Measurements from ENCODE around the gene IL4R.
A peak's percentile ranks its signal among the peaks of the same experiment; 100 is the strongest.
"Not testable (repeated sequence)": the region's sequence is repeated elsewhere in the genome, so short reads cannot be mapped to it uniquely, and the experiment has no call there.

Gene IL4R

DNA sequence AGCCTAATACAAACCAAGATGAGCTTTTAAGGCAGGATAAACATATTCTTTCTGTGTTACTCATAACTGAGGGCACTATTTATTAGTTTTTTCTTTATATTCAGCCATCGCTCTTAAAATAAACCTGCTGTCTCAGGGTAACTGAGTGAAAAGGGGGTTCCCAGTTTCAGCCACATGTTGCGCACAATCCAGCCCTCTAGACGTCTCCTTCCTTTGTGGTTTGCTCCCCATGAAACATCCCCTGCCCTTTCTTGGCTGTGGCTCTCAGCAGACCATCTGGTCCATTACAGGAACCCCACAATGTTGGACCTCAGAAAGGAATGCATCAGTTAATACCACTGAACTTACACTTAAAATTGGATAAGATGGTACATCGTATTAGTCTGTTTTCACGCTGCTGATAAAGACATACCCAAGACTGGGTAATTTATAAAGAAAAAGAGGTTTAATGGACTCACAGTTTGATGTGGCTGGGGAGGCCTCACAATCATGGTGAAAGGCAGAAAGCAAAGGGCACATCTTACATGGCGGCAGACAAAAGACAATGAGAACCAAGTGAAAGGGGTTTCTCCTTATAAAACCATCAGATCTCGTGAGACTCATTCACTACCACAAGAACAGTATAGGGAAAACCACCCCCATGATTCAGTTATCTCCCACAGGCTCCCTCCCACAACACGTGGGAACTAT lies 75.6 kb downstream of the IL4R start:
- Mint-ChIP-seq H3K27me3 (no peaks in the 10 kb centered on the region), H3K4me1 (peaks cover 28% of the 10 kb centered on the region), H3K9me3 (peaks cover 14% of the 10 kb centered on the region), H3K27ac (ENCODE audit: low read depth) (no peak overlapping the region), H3K36me3 (ENCODE audit: insufficient read depth) (peaks cover 2% of the 10 kb centered on the region), H3K4me3 (no peak overlapping the region)
- DNase-seq (ENCODE audit: low spot score in 2 of 2): no peak
- ATAC-seq (replicated peaks; ENCODE audit: extremely low read depth, poor library complexity, severe bottlenecking): no peak

GRCh38 chr16:27390151-27390550 lies 76.4 kb downstream of the IL4R start:
- Mint-ChIP-seq H3K4me1 (peaks cover 29% of the 10 kb centered on the region), H3K27me3 (no peaks in the 10 kb centered on the region), H3K9me3 (peaks cover 16% of the 10 kb centered on the region), H3K27ac (ENCODE audit: low read depth) (no peak overlapping the region), H3K4me3 (no peak overlapping the region), H3K36me3 (ENCODE audit: insufficient read depth) (peaks cover 2% of the 10 kb centered on the region)
- DNase-seq (ENCODE audit: low spot score in 2 of 2) (no peak), ATAC-seq (replicated peaks; ENCODE audit: extremely low read depth, poor library complexity, severe bottlenecking) (no peak)

DNA sequence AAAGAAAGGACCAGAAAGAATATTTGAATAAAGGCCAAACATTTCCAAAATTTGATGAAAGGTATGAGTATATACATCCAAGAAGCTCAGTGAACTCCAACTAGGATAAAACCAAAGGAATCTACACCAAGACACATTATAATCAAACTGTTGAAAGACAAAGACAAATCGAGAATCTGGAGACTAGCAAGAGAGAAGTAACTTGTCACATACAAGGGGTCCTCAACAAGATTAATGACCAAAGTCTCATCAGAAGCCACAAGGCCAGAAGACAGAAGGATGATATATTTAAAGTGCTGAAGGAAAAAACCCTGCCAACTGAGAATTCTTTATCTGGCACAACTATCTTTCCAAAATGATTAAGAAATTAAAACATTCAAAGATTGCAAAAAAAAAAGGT lies 78.9 kb downstream of the IL4R start:
- peaks cover 29% of the 10 kb centered on the region for H3K4me1 Mint-ChIP-seq
- peaks cover 2% of the 10 kb centered on the region for H3K36me3 Mint-ChIP-seq (ENCODE audit: insufficient read depth)
- no peak for DNase-seq (ENCODE audit: low spot score in 2 of 2)
- peak overlapping the region; percentile 61 for H3K27ac Mint-ChIP-seq (ENCODE audit: low read depth)
- no peak overlapping the region for H3K4me3 Mint-ChIP-seq
- no peak for ATAC-seq (replicated peaks; ENCODE audit: extremely low read depth, poor library complexity, severe bottlenecking)
- H3K9me3 Mint-ChIP-seq: peaks cover 16% of the 10 kb centered on the region
- no peaks in the 10 kb centered on the region for H3K27me3 Mint-ChIP-seq

GRCh38 chr16:27394516-27394915 lies 80.7 kb downstream of the IL4R start:
- ATAC-seq (replicated peaks; ENCODE audit: extremely low read depth, poor library complexity, severe bottlenecking) (no peak), DNase-seq (ENCODE audit: low spot score in 2 of 2) (no peak)
- Mint-ChIP-seq H3K36me3 (ENCODE audit: insufficient read depth) (peaks cover 5% of the 10 kb centered on the region), H3K27ac (ENCODE audit: low read depth) (no peak overlapping the region), H3K4me1 (peaks cover 35% of the 10 kb centered on the region), H3K4me3 (no peak overlapping the region), H3K27me3 (no peaks in the 10 kb centered on the region), H3K9me3 (peaks cover 14% of the 10 kb centered on the region)

- not testable (repeated sequence) for ATAC-seq (replicated peaks; ENCODE audit: extremely low read depth, poor library complexity, severe bottlenecking); H3K27me3 Mint-ChIP-seq; H3K4me3 Mint-ChIP-seq; H3K9me3 Mint-ChIP-seq; DNase-seq (ENCODE audit: low spot score in 2 of 2); H3K27ac Mint-ChIP-seq (ENCODE audit: low read depth)
- Mint-ChIP-seq H3K4me1 (peaks cover 59% of the 10 kb centered on the region), H3K36me3 (ENCODE audit: insufficient read depth) (peaks cover 20% of the 10 kb centered on the region)
Observed at GRCh38 chr16:27398341-27398893, 84.6 kb downstream of the IL4R start.

- Mint-ChIP-seq H3K4me3 (no peak overlapping the region), H3K4me1 (peaks cover 62% of the 10 kb centered on the region), H3K27ac (ENCODE audit: low read depth) (no peak overlapping the region), H3K27me3 (no peaks in the 10 kb centered on the region), H3K9me3 (peaks cover 6% of the 10 kb centered on the region), H3K36me3 (ENCODE audit: insufficient read depth) (peaks cover 26% of the 10 kb centered on the region)
- DNase-seq (ENCODE audit: low spot score in 2 of 2) (no peak), ATAC-seq (replicated peaks; ENCODE audit: extremely low read depth, poor library complexity, severe bottlenecking) (no peak)
Observed at GRCh38 chr16:27398894-27399853, 85.4 kb downstream of the IL4R start.

DNA sequence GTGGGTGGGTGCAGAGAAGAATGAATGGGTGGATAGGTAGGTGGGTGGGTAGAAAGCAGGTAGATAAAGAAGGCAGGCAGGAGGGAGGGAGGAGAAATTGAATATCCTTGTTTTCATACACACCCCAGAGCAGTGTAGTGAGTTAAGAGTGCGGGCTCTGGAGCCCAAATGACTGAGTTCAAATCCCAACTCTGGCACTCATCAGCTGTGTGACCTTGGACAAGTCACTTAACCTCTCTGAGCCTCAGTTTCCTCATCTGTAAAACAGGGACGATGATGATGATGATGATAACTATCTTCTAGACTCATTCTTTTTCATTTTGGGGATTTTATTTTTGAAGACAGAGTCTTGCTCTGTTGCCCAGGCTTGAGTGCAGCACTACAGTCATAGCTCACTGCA lies 86.2 kb downstream of the IL4R start:
- Mint-ChIP-seq H3K4me1 (peaks cover 65% of the 10 kb centered on the region), H3K27me3 (no peaks in the 10 kb centered on the region), H3K4me3 (no peak overlapping the region), H3K27ac (ENCODE audit: low read depth) (peak overlapping the region; percentile 41), H3K36me3 (ENCODE audit: insufficient read depth) (peaks cover 31% of the 10 kb centered on the region), H3K9me3 (no peaks in the 10 kb centered on the region)
- no peak for DNase-seq (ENCODE audit: low spot score in 2 of 2)
- ATAC-seq (replicated peaks; ENCODE audit: extremely low read depth, poor library complexity, severe bottlenecking): no peak

GRCh38 chr16:27400751-27401620 lies 87.2 kb downstream of the IL4R start:
- DNase-seq (ENCODE audit: low spot score in 2 of 2): no peak
- no peak for ATAC-seq (replicated peaks; ENCODE audit: extremely low read depth, poor library complexity, severe bottlenecking)
- H3K4me1 Mint-ChIP-seq: peaks cover 70% of the 10 kb centered on the region

GRCh38 chr16:27401768-27402568 lies 88.2 kb downstream of the IL4R start, which contains the start of gene IL21R:
Gene IL21R (plus strand): TSS chr16:27402174. CDS start chr16:27430072, 27,898 bp downstream.
- Mint-ChIP-seq H3K27me3 (no peaks in the 10 kb centered on the region), H3K36me3 (ENCODE audit: insufficient read depth) (peaks cover 44% of the 10 kb centered on the region), H3K9me3 (no peaks in the 10 kb centered on the region), H3K4me3 (peak within 1 kb of the TSS; percentile 98), H3K4me1 (peaks cover 80% of the 10 kb centered on the region), H3K27ac (ENCODE audit: low read depth) (peak within 1 kb of the TSS; percentile 100)
- DNase-seq (ENCODE audit: low spot score in 2 of 2): peak; percentile 76 to 93
- peak; percentile 87 for ATAC-seq (replicated peaks; ENCODE audit: extremely low read depth, poor library complexity, severe bottlenecking)

More at GRCh38 chr16:27400751-27401620, 87.2 kb downstream of the IL4R start:
- Mint-ChIP-seq H3K36me3 (ENCODE audit: insufficient read depth) (peaks cover 36% of the 10 kb centered on the region), H3K27ac (ENCODE audit: low read depth) (peak overlapping the region; percentile 100), H3K4me3 (peak overlapping the region; percentile 98), H3K27me3 (no peaks in the 10 kb centered on the region), H3K9me3 (no peaks in the 10 kb centered on the region)

DNA sequence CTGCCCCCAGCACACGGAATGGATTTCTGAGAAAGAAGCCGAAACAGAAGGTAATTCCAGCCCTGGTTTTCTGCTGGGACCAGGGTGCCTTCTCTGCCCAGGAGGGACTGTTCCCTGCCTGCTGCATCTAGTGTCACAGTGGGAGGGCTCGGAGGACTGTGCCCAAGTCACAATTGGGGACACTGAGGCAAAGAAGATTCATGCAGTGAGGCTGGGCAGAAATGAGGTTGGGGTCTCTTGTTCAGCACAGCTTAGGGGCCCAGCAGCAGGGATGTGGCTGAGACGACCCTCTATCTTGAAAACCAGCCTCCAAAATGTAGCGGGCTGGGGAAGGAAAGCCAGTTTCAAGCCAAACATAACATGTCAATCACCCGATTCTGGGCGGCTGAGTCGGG lies 88.8 kb downstream of the IL4R start:
- Mint-ChIP-seq H3K27me3 (no peaks in the 10 kb centered on the region), H3K36me3 (ENCODE audit: insufficient read depth) (peaks cover 46% of the 10 kb centered on the region), H3K4me1 (peaks cover 86% of the 10 kb centered on the region), H3K4me3 (peak overlapping the region; percentile 98), H3K27ac (ENCODE audit: low read depth) (peak overlapping the region; percentile 100), H3K9me3 (no peaks in the 10 kb centered on the region)
- DNase-seq (ENCODE audit: low spot score in 2 of 2) (no peak), ATAC-seq (replicated peaks; ENCODE audit: extremely low read depth, poor library complexity, severe bottlenecking) (no peak)

DNA sequence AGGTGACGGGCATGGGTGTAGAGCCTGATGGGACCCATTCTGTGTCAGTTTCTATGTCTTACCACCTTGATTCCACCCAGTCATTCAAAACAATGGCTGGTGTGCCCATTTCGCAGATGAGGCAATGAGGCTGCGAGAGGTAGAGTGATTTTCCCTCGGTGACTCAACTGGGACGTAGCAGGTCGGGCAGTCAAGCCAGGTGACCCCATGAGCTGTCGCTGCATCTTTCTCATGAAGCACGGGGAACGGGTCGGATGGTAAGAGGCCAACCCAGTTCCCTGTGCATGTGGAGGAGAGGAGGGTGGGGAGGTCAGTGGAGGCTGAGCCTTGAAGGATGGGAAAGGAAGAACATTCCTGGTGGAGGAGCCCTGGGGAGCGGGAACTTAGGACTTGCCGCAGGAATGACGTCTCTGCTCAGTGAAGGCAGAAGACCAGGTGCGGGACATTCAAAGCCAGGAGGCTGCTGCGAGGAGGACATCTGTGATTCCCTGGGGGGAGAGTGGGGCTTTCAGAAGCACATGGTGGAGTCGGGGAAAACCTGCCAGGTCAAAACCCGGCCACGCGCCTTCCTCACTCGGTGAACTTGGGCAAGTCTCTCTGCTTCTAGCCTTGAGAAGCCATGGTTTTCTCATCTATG lies 89.3 kb downstream of the IL4R start:
- DNase-seq (ENCODE audit: low spot score in 2 of 2): no peak
- ATAC-seq (replicated peaks; ENCODE audit: extremely low read depth, poor library complexity, severe bottlenecking): no peak
- Mint-ChIP-seq H3K4me1 (peaks cover 91% of the 10 kb centered on the region), H3K36me3 (ENCODE audit: insufficient read depth) (peaks cover 50% of the 10 kb centered on the region), H3K4me3 (peak overlapping the region; percentile 98), H3K9me3 (no peaks in the 10 kb centered on the region), H3K27ac (ENCODE audit: low read depth) (peak overlapping the region; percentile 100), H3K27me3 (no peaks in the 10 kb centered on the region)

Measured in central memory CD8-positive, alpha-beta T cell (primary cell).